Peyer's patch (tissue), 4 donors: ENCODE measurements around the gene NDC1.

Experiments
- CTCF ChIP-seq, 6 experiments: fragments of 450-650 bp in 4 of 6; fragments of 200-600 bp in 2 of 6; sonication (generic) in 1 of 6; IDR thresholded peaks; one replicate each; pipeline ENCODE4 v1.5.1; 2017 to 2019; ENCODE audit warnings: antibody characterized with exemption in 6 of 6, mild to moderate bottlenecking in 3 of 6, moderate library complexity in 1 of 6
- POLR2A ChIP-seq, 2 donors: fragments of 450-650 bp; IDR thresholded peaks; one replicate each; pipeline ENCODE4 v1.5.1; 2017; ENCODE audit warnings: antibody characterized with exemption in 2 of 2, mild to moderate bottlenecking in 2 of 2, moderate library complexity in 2 of 2

DNA sequence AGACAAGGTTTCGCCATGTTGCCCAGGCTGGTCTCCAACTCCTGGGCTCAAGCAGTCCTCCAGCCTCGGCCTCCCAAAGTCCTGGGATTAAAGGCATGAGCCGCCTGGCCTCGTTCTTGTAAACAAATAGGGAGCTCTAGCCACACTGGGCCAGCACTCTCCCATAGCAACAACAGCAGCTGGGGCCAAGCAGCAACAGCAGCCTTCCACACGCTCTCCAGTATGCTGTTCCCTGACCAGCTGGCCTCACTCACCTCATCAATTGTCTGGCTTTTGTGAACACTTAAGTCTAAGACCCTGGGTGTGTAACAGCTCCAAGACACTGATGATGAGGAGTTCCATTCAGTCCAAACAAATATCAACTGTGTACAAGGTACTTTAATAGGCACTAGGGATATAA lies 82.2 kb downstream of the NDC1 start:
- TF ChIP-seq POLR2A (IDR thresholded peaks at IDR 0.05) (no peak), CTCF (IDR thresholded peaks at IDR 0.05) (no peak)
